ENCODE data around the gene RALY. TPM values are rescaled to one million over a fixed set of nuclear protein-coding genes. Genes with fewer than 3 reads are reported as not detected.

The RALY gene
- total RNA-seq, 4 donors from 2014 or later, result 71.6 to 166 (median 149) TPM

GRCh38 chr20:34014878-34015277 lies 21.2 kb downstream of the RALY start:
- H3K36me3 ChIP-seq, result no peaks in the 10 kb centered on the region
- 55 to 71% methylated on average over 1 of the region's 1 CpG for WGBS, 2 donors (ENCODE audit: low coverage in 1 of 2)
- peak overlapping the region in 2 of 4 donors; percentile 6 to 22 for H3K27ac ChIP-seq
- intact Hi-C loops (cut with DNase I; ENCODE audit: low total_unique reads) (no loop called here), in situ Hi-C loops (cut with MboI; ENCODE audit: low pct_ligation_motif_present in 1 of 4, low pct_unique_long_range_greater_than_20kb in 1 of 4, low sequenced_read_pairs in 3 of 4) (no loop called here)
- no peak for DNase-seq
- no peak overlapping the region for H3K4me3 ChIP-seq
- H3K4me1 ChIP-seq, result peaks cover 32 to 94% (median 58%) of the 10 kb centered on the region in 4 donors
- TF ChIP-seq POLR2A (IDR thresholded peaks at IDR 0.05) (no peak), POLR2AphosphoS5 (IDR thresholded peaks at IDR 0.05) (no peak), EP300 (IDR thresholded peaks at IDR 0.05; ENCODE audit: low read depth) (no peak)
- TF ChIP-seq, protein P1, sequence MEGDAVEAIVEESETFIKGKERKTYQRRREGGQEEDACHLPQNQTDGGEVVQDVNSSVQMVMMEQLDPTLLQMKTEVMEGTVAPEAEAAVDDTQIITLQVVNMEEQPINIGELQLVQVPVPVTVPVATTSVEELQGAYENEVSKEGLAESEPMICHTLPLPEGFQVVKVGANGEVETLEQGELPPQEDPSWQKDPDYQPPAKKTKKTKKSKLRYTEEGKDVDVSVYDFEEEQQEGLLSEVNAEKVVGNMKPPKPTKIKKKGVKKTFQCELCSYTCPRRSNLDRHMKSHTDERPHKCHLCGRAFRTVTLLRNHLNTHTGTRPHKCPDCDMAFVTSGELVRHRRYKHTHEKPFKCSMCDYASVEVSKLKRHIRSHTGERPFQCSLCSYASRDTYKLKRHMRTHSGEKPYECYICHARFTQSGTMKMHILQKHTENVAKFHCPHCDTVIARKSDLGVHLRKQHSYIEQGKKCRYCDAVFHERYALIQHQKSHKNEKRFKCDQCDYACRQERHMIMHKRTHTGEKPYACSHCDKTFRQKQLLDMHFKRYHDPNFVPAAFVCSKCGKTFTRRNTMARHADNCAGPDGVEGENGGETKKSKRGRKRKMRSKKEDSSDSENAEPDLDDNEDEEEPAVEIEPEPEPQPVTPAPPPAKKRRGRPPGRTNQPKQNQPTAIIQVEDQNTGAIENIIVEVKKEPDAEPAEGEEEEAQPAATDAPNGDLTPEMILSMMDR (IDR thresholded peaks at IDR 0.05), result no peak
- H3K27me3 ChIP-seq, result no peaks in the 10 kb centered on the region
- no peaks in the 10 kb centered on the region for H3K9me3 ChIP-seq

- Histone ChIP-seq H3K4me1 (peaks cover 32 to 86% (median 50%) of the 10 kb centered on the region in 4 donors), H3K27me3 (no peaks in the 10 kb centered on the region), H3K4me3 (no peak overlapping the region), H3K27ac (peak overlapping the region in 2 of 4 donors; percentile 6 to 22), H3K36me3 (no peaks in the 10 kb centered on the region), H3K9me3 (no peaks in the 10 kb centered on the region)
- WGBS, 2 donors (ENCODE audit: low coverage in 1 of 2), result 82 to 83% methylated on average over 6 of the region's 6 CpGs
- DNase-seq, result no peak
- TF ChIP-seq POLR2AphosphoS5 (IDR thresholded peaks at IDR 0.05) (no peak), EP300 (IDR thresholded peaks at IDR 0.05; ENCODE audit: low read depth) (no peak), POLR2A (IDR thresholded peaks at IDR 0.05) (no peak)
- TF ChIP-seq, protein P1 (IDR thresholded peaks at IDR 0.05), result no peak
- in situ Hi-C loops (cut with MboI; ENCODE audit: low pct_ligation_motif_present in 1 of 4, low pct_unique_long_range_greater_than_20kb in 1 of 4, low sequenced_read_pairs in 3 of 4) (no loop called here), intact Hi-C loops (cut with DNase I; ENCODE audit: low total_unique reads) (no loop called here)
Measured at GRCh38 chr20:34015401-34016335, 22.0 kb downstream of the RALY start.

DNA sequence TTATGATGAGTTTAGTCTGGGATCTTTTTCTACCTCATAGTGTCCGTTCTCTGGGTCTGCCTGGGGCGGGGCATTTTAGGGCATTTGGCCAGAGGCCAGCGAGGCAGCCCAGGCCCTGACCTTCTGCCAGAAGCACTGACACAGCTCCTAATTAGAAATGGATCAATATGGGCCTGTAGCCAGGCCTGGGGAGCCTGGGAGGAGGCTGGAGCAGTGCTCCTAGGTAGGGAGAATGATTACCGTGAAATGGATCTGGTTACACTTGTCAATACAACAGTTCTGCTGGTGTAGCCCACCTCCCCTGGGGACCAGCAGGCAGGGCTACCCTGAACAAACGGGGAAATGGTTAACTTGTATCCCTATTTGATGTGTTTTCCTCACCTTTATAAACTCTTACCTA lies 23.0 kb downstream of the RALY start:
- H3K27ac ChIP-seq, result no peak overlapping the region
- no peak for DNase-seq
- no peaks in the 10 kb centered on the region for H3K27me3 ChIP-seq
- no peak overlapping the region for H3K4me3 ChIP-seq
- intact Hi-C loops (cut with DNase I; ENCODE audit: low total_unique reads) (no loop called here), in situ Hi-C loops (cut with MboI; ENCODE audit: low pct_ligation_motif_present in 1 of 4, low pct_unique_long_range_greater_than_20kb in 1 of 4, low sequenced_read_pairs in 3 of 4) (no loop called here)
- TF ChIP-seq POLR2AphosphoS5 (IDR thresholded peaks at IDR 0.05), result no peak
- no peak for TF ChIP-seq EP300 (IDR thresholded peaks at IDR 0.05; ENCODE audit: low read depth)
- TF ChIP-seq, protein P1 (IDR thresholded peaks at IDR 0.05), result no peak
- TF ChIP-seq POLR2A (IDR thresholded peaks at IDR 0.05), result no peak
- no peaks in the 10 kb centered on the region for H3K9me3 ChIP-seq
- peaks cover 32 to 76% (median 45%) of the 10 kb centered on the region in 4 donors for H3K4me1 ChIP-seq
- H3K36me3 ChIP-seq, result no peaks in the 10 kb centered on the region
- 53 to 57% methylated on average over 3 to 5 of the region's 5 CpGs for WGBS, 2 donors (ENCODE audit: low coverage in 1 of 2)

- Histone ChIP-seq H3K9me3 (no peaks in the 10 kb centered on the region), H3K4me3 (no peak overlapping the region), H3K4me1 (peaks cover 31 to 76% (median 42%) of the 10 kb centered on the region in 4 donors), H3K36me3 (no peaks in the 10 kb centered on the region), H3K27me3 (no peaks in the 10 kb centered on the region), H3K27ac (no peak overlapping the region)
- intact Hi-C loops (cut with DNase I; ENCODE audit: low total_unique reads), result no loop called here
- 100% methylated on average over 1 of the region's 1 CpG; no CpG with 5 or more reads in 1 of the 2 donors for WGBS, 2 donors (ENCODE audit: low coverage in 1 of 2)
- TF ChIP-seq POLR2A (IDR thresholded peaks at IDR 0.05) (no peak), EP300 (IDR thresholded peaks at IDR 0.05; ENCODE audit: low read depth) (no peak), POLR2AphosphoS5 (IDR thresholded peaks at IDR 0.05) (no peak)
- TF ChIP-seq, protein P1 (IDR thresholded peaks at IDR 0.05), result no peak
- no peak for DNase-seq
- in situ Hi-C loops (cut with MboI; ENCODE audit: low pct_ligation_motif_present in 1 of 4, low pct_unique_long_range_greater_than_20kb in 1 of 4, low sequenced_read_pairs in 3 of 4), result no loop called here
Measured at GRCh38 chr20:34017610-34018009, 23.9 kb downstream of the RALY start.
